CD4-positive, alpha-beta T cell treated with Interleukin-10 for 1 hour (primary cell): ENCODE measurements around the gene KCNJ11.

ENCODE experiments used
- DNase-seq: peaks from one replicate; pipeline ENCODE4 v3.0.0-alpha.2; 2020

KCNJ11 gene

GRCh38 chr11:17389211-17389956 is 925 bp upstream of the KCNJ11 start:
- peak; percentile 81 for DNase-seq

GRCh38 chr11:17387811-17388210 is 648 bp downstream of the KCNJ11 start:
- DNase-seq, result no peak

GRCh38 chr11:17387254-17387653 is 1.2 kb downstream of the KCNJ11 start:
- no peak for DNase-seq

- DNase-seq, result peak; percentile 24
These were observed 2.0 kb downstream of the KCNJ11 start for GRCh38 chr11:17386331-17387084.

- DNase-seq, result no peak
These were observed 2.5 kb downstream of the KCNJ11 start for GRCh38 chr11:17385926-17386325.

- DNase-seq, result no peak
These were observed 3.0 kb downstream of the KCNJ11 start for GRCh38 chr11:17385492-17385891.

- peak; percentile 77 for DNase-seq
These were observed 4.4 kb downstream of the KCNJ11 start for GRCh38 chr11:17384002-17384511.

- no peak for DNase-seq
These were observed 5.0 kb downstream of the KCNJ11 start for GRCh38 chr11:17383461-17383860.

GRCh38 chr11:17382046-17382728 is 6.3 kb downstream of the KCNJ11 start:
- no peak for DNase-seq

GRCh38 chr11:17381156-17381555 is 7.3 kb downstream of the KCNJ11 start:
- DNase-seq, result no peak

- no peak for DNase-seq
These were observed 8.9 kb downstream of the KCNJ11 start for GRCh38 chr11:17379383-17380180.

GRCh38 chr11:17378655-17379054 is 9.8 kb downstream of the KCNJ11 start:
- DNase-seq, result no peak

- DNase-seq, result no peak
These were observed 12.0 kb downstream of the KCNJ11 start for GRCh38 chr11:17376493-17376892.

- no peak for DNase-seq
These were observed 12.9 kb downstream of the KCNJ11 start for GRCh38 chr11:17375547-17375946.

- no peak for DNase-seq
These were observed 16.8 kb downstream of the KCNJ11 start for GRCh38 chr11:17371614-17372013.

- no peak for DNase-seq
These were observed 18.7 kb downstream of the KCNJ11 start for GRCh38 chr11:17369684-17370243.

- no peak for DNase-seq
These were observed 19.4 kb downstream of the KCNJ11 start for GRCh38 chr11:17369094-17369493.

- no peak for DNase-seq
These were observed 19.9 kb downstream of the KCNJ11 start for GRCh38 chr11:17368551-17368950.

- DNase-seq, result no peak
These were observed 22.0 kb downstream of the KCNJ11 start for GRCh38 chr11:17366495-17366894.

- peak; percentile 81 for DNase-seq
These were observed 33.9 kb downstream of the KCNJ11 start for GRCh38 chr11:17354601-17354991.

GRCh38 chr11:17353821-17354600 is 34.4 kb downstream of the KCNJ11 start:
- DNase-seq, result no peak
